ENCODE data around the gene GSTA4. TPM values are rescaled to one million over a fixed set of nuclear protein-coding genes. Genes with fewer than 3 reads are reported as not detected.
"Not testable (repeated sequence)": the region's sequence is repeated elsewhere in the genome, so short reads cannot be mapped to it uniquely, and the experiment has no call there.

Gene GSTA4
- total RNA-seq, 1 donor from 2014 or later, result 40.6 TPM

DNA sequence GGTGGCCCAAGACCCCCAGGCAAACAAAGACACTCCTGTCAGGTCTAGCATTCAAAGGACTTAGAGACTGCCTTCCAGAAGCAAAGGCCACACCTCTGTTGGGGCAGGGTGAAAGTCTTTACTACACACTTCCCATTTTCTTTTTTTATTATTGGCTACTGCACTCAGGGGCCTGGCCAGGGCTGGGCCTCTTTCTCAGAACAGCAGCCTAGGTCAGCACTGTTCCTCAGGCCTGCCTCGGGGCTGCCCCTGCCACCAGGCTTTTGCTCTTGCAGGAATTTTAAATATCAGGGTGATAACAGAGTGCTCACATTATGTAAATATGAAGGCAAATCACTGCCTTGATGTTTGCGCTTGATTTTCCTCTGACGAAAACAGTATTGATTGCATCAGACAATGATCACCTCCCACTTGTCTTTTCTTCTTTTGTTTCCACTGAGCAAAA lies 18.5 kb downstream of the GSTA4 start:
- no peak for DNase-seq (ENCODE audit: low read depth)

DNA sequence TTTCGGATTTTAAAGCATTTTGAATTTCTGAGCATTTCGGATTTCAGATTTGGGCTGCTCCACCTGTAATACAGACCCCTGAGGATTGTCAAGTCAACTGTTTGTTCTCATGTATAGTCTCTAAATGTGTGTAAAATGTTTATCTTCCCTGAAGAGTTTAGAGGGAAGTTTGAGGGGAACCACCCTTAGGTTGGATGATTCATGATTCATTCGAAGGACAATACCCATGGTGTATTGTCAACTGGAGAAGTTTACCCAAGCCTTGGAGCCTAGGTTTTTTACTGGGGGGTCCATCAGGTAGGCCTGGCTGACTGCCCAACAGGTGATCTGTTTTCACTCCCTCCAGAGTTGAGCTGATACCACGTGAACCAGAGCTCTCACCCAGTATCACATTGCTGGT lies 18.9 kb downstream of the GSTA4 start:
- DNase-seq (ENCODE audit: low read depth), result no peak

- DNase-seq (ENCODE audit: low read depth), result no peak
Measured at GRCh38 chr6:52975580-52975979, 19.5 kb downstream of the GSTA4 start.

- DNase-seq (ENCODE audit: low read depth), result no peak
Measured at GRCh38 chr6:52972989-52973388, 22.1 kb downstream of the GSTA4 start.

GRCh38 chr6:52969359-52969758 lies 25.7 kb downstream of the GSTA4 start:
- no peak for DNase-seq (ENCODE audit: low read depth)

- peak; percentile 16 for DNase-seq (ENCODE audit: low read depth)
Measured at GRCh38 chr6:52966101-52966500, 29.0 kb downstream of the GSTA4 start.

DNA sequence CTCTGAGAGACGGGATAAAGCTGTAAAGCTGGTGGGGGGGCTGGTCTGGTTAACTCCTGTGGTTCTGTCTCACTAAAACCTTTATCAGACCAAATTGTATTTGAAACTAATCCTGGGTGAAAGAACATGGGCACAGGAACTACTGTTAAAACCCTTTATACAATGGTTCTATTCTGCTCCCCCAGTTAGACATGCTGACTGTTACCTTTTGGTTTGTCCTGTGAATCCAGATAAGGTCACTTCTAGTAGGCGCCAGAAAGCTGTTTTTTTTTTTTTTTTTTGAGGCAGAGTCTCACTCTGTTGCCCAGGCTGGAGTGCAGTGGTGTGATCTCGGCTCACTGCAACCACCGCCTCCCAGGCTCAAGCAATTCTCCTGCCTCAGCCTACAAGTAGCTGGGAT lies 29.7 kb downstream of the GSTA4 start:
- no peak for DNase-seq (ENCODE audit: low read depth)

DNA sequence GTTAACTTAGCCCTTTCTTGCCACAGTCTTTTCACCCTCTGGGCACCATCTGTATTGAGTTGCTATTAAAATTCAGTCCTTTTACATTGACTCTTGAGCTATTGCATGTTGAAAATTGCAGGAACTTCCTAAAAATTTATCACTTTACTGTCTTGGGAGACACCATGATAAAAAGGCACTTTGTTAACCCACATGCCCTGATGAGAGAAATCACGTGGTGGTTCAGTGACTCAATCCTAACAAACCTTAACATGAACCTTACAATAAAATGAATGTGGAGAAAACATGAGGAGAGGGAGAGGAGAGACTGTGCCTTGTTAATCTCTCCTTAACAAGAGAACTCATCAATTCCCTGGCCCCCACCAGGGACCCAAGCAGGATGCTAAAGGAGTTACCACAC lies 30.8 kb downstream of the GSTA4 start:
- DNase-seq (ENCODE audit: low read depth), result no peak

DNA sequence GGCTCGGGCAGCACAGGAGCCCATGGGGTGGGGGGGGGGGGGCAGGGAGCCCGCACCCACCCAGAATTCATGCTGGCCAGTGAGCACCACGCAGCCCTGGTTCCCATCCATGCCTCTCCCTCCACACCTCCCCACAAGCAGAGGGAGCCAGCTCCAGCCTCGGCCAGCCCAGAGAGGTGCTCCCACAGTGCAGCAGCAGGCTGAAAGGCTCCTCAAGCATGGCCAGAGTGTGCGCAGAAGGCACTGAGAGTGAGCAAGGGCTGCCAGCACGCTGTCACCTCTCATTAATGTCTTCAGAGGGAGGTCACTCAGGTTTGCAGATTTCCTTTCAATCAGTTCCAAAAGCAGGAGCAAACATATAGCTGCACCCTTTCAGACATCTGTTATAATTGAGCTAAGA lies 32.4 kb downstream of the GSTA4 start:
- DNase-seq (ENCODE audit: low read depth), result no peak

DNA sequence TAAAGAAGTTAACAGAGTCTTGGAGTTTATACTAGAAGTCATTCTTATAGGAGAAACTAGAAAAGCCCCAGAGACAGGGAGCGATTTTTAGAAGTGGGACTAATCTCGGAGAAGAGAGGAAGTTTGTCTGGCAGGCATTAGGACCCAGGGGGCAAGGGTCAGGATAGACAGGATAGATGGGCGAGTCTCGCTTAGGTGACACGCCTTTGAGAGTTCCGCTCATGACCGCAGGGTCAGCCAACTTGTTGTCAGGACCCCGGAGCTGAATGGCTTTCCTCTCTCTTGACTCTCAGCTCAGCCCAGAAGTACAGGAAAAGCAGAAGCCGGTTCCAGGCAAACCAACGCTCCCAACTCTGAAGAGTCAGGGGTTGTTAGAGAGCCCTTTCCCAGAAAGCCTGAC lies 34.1 kb downstream of the GSTA4 start:
- not testable (repeated sequence) for DNase-seq (ENCODE audit: low read depth)

- DNase-seq (ENCODE audit: low read depth), result not testable (repeated sequence)
Measured at GRCh38 chr6:52960211-52960610, 34.9 kb downstream of the GSTA4 start.

GRCh38 chr6:52958546-52959255 lies 36.4 kb downstream of the GSTA4 start:
- no peak for DNase-seq (ENCODE audit: low read depth)

DNA sequence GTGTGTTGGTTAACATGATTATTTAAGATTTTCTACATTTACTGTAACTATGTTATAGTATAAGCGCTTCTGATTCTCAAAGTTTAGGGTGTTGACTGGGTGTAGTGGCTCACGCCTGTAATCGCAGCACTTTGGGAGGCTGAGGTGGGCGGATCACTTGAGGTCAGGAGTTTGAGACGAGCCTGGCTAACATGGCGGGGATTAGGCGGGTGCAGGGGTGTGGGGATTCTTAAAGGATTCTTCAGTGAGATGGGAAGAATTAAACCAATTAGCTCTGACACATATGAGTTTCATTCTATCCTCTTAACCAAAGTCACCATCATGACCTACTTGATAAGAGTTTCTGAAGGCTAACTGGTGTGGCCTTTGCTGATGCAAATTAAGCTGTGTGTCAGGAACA lies 39.2 kb downstream of the GSTA4 start:
- DNase-seq (ENCODE audit: low read depth), result no peak

- no peak for DNase-seq (ENCODE audit: low read depth)
Measured at GRCh38 chr6:52953911-52954839, 40.9 kb downstream of the GSTA4 start.

GRCh38 chr6:52946306-52946705 lies 48.8 kb downstream of the GSTA4 start:
- DNase-seq (ENCODE audit: low read depth), result no peak

- not testable (repeated sequence) for DNase-seq (ENCODE audit: low read depth)
Measured at GRCh38 chr6:52942821-52943220, 52.3 kb downstream of the GSTA4 start.

DNA sequence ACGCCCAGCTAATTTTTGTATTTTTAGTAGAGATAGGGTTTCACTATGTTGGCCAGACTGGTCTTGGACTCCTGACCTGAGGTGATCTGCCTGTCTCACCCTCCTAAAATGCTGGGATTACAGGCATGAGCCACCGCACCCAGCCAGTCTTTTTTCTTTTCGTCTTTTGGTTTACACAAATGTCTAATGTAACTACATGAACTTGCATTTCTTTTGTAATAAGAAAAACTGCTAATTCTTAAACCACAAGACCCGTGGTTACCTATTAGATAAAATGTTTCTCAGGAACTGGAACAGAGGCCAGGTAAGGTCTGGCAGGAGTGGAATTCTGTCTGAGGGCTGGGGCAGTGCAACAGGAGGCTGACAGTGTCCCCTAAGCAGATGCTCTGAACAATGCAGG lies 52.9 kb downstream of the GSTA4 start:
- no peak for DNase-seq (ENCODE audit: low read depth)

GRCh38 chr6:52937908-52938307 lies 57.2 kb downstream of the GSTA4 start:
- DNase-seq (ENCODE audit: low read depth), result peak; percentile 53

GRCh38 chr6:52933778-52934177 lies 61.3 kb downstream of the GSTA4 start:
- DNase-seq (ENCODE audit: low read depth), result no peak

DNA sequence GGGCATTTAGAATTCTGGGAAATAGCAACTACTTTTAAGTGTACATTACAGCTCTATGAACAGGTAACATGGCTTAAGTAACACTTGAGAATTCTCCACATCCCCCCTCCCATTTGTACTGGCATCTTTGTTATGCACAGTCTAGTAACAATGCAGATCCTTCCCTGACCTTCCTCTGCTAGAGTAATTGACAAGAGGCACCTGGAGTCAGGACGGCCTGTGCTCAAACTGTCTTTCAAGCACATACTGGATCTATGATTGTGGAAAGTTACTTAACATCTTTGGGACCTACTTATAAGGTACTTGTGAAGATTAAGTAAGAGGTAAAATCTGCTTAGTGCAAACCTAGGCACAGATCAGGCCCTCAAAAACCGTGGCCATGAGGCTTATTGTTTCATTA lies 63.7 kb downstream of the GSTA4 start:
- no peak for DNase-seq (ENCODE audit: low read depth)

DNA sequence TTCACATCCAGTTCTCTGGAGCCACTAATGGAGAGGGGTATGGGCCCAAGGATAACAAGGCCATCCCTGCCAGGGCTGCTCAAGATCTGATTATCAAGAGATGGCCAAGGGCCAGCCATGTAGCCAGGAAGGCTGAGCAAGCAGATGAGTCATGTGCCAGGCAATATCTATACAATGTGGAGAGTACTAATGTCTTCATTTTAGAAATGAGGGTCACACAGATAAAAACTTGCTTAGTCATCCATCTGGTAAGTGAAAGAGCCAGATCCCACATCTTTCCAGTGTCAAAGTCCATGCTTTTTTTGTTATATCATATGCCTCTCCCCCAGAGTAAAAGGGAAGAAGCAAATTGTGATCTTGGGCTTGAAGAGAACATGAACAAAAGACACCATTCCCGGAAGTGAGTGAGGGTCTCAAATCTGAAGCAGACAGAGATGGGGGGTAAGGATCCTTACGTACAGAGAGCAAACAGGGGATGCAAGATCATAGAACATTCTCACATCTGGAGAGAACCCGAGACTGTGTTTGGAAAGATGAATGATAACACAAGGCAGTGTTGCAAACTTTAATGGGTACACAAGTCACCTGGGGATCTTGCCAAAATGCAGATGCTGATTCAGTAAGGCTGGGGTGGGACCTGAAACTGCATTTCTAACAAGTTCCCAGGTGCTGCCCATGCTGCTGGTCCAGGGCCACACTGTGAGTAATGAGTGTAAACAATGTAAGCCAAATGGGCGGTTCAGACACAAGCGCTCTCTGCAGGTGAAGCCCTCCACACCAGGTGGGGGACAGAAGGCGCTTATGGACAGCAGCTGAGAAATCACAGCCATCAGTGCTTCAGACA lies 65.5 kb downstream of the GSTA4 start:
- peak; percentile 31 for DNase-seq (ENCODE audit: low read depth)
